Activated effector memory CD4-positive, alpha-beta T cell treated with Interleukin-2 at 50 U/mL for 16 hours (primary cell): ENCODE data around the gene DNAJA3.

ENCODE experiments used
- DNase-seq: peaks from one replicate; pipeline ENCODE4 v3.0.0-alpha.2; 2020

Gene DNAJA3

GRCh38 chr16:4407543-4408322 lies 17.9 kb upstream of the DNAJA3 start:
- DNase-seq = no peak

DNA sequence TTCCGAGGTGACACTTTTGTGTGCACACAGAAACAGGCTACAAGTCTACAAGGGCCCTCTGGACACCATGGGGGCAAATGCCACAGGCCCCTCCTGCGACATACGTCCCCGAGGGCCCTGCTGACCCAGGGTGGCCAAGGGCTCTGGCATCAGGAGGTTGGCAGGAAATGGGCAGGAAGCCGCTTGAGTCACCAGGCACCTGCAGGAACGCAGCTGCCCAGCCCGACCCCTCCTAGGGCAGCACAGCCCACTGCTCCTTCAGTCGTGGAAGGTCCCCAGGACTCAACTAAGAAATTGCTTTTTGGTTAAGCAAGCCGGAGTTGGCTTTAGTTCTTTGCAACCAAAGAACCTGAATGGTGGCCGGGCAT lies 17.4 kb upstream of the DNAJA3 start:
- DNase-seq = no peak

GRCh38 chr16:4409081-4409932 lies 16.4 kb upstream of the DNAJA3 start:
- no peak for DNase-seq

DNA sequence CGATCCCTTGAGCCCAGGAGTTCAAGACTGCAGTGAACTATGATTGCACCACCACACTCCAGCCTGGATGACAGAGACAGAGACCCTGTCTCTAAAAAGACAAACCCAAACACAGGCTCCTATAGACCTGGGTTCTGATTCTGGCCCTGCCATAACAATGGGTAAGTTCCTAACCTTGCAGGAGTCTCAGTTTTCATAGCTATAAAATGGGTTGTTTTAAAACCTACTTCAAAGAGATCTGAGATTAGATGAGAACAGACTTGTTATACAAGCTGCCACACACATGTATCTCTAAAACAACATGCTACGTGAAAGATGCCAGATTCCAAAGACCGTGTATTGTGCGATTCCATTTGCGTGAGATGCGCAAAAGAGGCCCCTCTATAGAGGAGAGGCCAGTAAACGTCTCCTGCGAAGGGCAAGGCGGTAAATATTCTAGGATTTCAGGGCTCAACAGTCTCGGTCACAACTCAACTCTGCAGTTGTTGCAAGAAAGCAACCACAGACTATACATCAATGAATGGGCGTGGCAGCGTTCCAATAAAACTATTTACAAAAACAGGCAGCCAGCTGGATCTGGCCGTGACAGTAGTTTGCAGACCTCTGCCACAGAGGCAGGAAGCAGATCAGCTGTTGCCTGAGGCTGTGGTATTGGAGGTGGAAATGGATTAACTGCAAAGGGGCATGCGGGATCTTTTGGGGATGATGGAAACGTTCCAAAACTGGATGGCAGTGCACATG lies 15.2 kb upstream of the DNAJA3 start:
- DNase-seq = no peak

- no peak for DNase-seq
Measured at GRCh38 chr16:4411684-4412083, 14.0 kb upstream of the DNAJA3 start.

DNA sequence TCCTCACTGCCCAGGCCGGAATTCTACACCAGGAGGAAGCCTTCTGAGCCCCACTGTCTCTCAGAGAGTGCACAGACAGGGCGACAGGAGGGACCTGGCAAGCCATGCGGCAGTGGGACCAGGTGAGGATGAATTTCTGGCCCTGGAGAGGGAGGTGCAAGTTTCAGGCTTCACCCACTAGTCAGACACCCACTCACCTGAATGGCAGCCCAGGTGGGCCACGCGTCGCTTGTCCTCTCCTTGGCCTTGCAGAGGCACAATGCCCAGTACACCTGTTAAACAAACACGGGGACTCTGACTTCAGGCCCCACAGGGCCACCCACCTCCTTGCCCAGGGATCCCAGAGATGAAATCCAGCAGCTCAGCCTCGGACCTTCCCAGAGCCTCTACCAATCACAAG lies 13.5 kb upstream of the DNAJA3 start:
- DNase-seq = no peak

- no peak for DNase-seq
Measured at GRCh38 chr16:4412854-4413253, 12.8 kb upstream of the DNAJA3 start.

- DNase-seq = peak; percentile 75
Measured at GRCh38 chr16:4414187-4414917, 11.3 kb upstream of the DNAJA3 start.

DNA sequence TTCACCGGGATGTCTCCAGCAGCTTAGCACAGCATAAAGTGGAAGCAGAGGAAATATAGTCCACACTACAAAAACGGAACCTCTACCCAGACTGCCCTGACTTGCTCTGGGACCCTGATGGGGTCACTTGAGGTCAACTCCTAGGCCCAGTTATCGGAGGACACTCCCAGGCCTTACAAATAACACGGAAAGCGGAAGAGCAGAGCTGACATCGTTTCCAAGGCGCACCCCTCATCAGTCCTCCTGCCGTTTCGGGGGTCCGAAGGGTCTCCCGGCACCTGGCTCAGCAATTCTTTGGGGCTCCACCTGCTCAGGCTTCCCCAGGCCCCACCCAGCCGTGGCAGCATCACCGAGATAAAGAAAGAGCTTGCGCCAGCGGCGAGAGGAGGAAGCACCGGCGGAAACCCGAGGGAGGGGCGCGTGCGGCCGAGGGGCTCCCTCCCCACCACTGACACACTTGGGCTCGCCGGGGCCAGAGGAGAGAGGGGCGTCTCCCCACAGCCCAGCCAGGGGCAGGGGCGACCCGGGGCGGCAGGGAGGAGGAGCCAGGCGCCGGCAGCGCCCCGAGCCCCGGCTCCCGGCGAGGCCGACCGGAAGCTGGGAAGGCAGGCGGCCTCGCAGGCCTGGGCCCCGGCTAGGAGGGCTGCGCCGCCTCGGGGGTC lies 10.0 kb upstream of the DNAJA3 start:
- DNase-seq = peak; percentile 65

DNA sequence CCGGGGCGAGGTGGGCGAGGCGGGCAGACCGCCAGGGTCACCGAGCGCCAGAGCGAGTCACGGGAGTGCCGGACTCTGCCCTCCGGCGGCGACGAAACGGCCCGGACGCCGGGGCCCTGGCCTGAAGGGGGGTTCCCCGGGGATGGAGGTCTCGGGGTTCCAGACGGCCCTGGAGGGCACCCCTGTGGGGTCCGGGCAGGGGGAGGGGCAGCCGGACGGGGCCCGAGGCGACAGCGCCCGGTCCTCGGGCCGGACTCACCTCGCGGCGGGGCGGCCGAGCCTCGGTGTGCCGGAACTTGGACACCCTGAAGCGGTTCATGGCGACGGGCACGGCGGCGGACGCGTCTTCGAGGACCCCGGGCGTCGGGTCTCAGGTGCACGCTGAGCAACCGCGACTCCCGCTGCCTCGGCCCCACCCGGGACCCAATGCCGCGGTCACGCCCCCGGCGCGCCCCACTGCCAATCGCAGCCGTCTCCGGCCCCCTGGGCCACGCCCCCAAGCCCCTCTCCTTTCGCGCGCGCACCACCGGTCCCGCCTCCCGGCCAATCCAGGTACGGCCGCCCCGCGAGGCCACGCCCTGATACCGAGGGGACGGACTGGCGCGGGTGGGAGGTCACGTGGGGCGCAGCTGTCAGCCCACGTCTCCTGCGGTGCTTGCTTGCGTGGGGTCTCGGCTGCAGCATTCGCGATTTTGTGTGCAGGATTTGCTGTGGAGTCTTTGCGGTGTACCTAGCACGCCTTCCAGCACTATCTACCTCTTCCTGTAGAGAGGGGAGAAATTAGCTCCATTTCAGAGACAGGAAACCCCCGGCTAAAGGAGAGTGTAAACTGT lies 9.3 kb upstream of the DNAJA3 start, which contains the start of gene CORO7:
Gene CORO7 (minus strand): TSS at position 397 of the 833 bp plus-strand sequence. CDS start 78 bp downstream, at position 319.
- peak; percentile 99 for DNase-seq

GRCh38 chr16:4419402-4419959 lies 6.2 kb upstream of the DNAJA3 start:
- no peak for DNase-seq

GRCh38 chr16:4420505-4421105 lies 5.1 kb upstream of the DNAJA3 start:
- no peak for DNase-seq

DNA sequence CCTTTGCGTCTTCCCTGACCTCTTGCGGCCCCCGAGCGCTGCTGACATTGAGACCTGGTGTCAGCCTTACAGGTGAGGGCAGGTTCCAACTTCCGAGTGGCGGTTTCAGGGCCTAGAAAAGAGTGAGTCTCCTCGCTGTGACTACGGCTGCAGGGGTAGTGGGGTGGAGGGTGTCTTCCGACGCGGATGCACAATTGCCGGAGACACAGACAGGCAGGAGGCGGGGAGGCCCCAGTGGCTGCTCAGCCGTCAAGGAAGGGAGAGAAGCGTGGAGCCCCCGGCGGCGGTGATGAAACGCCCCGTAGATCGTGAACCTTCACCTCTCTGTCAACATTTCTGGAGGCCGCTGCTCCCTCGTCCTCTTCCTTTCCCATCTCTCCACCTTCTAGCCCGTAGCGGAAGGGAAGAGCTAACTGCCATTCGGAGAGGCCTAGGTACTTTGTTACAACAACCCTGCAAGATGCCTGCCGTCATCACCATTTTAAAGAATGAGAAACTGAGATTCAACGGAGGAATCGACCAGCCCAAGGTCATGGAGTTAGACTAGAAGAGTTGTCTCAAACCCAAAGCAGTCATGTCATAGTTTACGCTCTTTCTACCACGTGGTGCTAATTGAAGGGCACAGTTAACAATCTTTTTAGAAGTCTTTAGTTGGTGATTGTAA lies 485 bp downstream of the DNAJA3 start:
- no peak for DNase-seq

GRCh38 chr16:4426722-4427372 lies 1.2 kb downstream of the DNAJA3 start:
- no peak for DNase-seq

- no peak for DNase-seq
Measured at GRCh38 chr16:4428500-4428899, 2.8 kb downstream of the DNAJA3 start.

DNA sequence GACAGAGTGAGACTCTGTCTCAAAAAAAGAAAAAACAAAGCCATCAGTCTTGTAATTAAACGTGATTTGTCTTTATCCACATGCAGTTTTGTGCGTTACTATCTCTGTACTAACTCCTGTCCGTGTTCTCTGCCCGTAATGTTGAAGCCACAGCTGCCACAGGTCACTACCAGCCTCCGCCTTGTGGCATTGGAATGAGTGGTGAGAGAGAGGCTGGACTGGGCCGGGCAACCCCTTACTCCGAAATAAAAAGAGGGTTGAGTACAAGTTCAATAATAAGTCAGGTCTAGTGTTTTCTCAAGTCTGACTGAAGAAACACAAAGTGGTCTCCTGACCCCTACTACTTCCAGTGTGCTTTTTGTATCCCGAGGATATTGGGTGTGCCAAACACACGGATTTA lies 5.4 kb downstream of the DNAJA3 start:
- DNase-seq = no peak

DNA sequence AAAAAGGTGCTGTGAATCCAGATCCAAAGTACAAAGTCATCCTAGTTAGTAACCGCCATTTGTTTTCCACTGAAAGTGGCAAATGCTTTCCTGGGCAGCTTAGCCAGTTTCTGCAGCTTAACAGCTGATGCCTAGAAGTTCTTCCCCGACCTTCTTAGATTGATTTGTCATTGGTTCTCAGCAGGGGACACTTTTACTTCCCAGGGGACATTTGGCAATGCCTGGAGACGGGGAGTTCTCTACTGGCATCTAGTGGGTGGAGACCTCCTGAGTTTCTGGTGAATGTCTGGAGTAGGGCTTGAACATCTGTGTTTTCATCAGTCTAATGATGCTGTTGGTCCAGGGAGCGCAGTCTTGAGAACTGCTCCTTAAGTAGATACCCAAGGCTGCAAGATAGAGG lies 7.6 kb downstream of the DNAJA3 start:
- DNase-seq = no peak

DNA sequence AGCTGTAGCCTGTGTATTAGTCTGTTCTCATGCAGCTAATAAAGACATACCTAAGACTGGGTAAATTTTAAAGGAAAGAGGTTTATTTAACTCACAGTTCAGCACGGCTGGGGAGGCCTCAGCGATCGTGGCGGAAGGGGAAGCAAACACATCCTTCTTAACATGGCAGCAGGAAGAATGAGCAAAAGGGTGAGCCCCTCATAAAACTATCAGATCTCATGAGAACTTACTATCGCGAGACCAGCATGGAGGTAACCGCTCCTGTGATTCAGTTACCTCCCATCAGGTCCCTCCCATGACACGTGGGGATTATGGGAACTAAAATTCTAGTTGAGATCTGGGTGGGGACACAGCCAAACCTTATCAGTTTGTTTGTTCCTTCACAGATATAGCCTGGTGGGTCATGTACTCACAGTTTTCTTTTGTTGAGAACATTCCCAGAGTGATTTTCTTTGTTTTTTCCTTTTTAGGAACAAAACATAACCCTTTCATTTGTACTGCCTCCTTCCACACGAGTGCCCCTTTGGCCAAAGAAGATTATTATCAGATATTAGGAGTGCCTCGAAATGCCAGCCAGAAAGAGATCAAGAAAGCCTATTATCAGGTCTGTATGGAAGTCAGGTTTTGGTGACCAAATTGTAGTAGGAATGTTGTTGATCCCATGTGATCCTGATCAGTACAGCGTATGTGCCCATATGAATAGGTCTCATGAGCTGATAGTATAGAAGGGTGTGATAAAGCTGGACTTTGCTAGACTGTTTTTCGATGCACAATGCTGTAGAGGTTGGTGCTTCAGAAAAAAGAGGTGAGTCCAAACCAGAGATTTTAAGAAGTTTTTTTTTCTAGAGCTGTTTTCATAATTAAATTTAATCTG lies 8.5 kb downstream of the DNAJA3 start:
- no peak for DNase-seq
